ENCODE data around the gene MCM10.

DNA sequence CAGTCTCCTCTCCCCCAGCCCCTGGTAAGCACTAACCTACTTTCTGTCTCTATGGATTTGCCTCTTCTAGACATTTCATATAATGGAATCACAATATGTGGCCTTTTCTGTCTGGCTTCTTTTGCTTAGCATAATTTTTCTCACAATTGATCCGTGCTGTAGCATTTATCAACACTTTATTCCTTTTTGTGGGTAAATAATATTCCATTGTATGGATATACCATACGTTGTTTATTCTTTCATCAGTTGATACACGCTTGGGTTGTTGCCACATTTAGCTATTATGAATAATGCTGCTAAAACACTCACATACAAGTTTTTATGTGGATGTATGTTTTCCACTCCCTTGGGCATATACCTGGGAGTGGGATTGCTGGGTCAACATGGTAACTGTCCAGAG lies 25.8 kb downstream of the MCM10 start:
- TF ChIP-seq YY1 (IDR thresholded peaks at IDR 0.05; ENCODE audit: insufficient read depth, insufficient read length) = no peak
- no peak for TF ChIP-seq ZNF274 (IDR thresholded peaks at IDR 0.05; ENCODE audit: low read depth, low read length)
- no peak for TF ChIP-seq SUZ12 (IDR thresholded peaks at IDR 0.05; ENCODE audit: extremely low read depth, insufficient read depth, insufficient read length)
